Stimulated activated CD4-positive, alpha-beta T cell treated with anti-CD3 and anti-CD28 coated beads, TNF-alpha, amount 100 ng/mL, for 48 hours (primary cell): ENCODE results near the gene CCDC47.
"Not testable (repeated sequence)": the region's sequence is repeated elsewhere in the genome, so short reads cannot be mapped to it uniquely, and the experiment has no call there.

ENCODE experiments used
- DNase-seq, 3 donors: peaks; one replicate each; pipeline ENCODE4 v3.0.0-alpha.2; 2020; ENCODE audit warnings: low read depth in 3 of 3

Gene CCDC47

DNA sequence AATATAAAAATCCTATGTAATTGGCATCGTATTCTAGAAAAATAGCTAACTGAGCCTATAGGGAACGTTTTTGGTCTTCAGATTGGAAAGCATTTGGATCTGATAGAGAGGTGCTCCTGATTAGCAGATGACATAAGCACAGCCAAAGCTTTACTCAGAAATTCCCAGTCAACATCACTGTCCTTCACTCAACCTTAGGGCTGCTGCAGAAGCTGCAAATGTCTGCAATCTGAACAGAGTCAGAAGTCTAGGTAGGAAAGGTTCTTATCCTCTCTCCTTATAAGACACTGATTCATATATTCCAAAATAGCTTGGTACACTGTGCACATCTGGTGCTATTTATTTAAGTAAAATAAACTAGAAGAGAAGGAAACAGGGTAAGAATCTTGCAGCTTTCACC, 51.0 kb downstream of the CCDC47 start:
- DNase-seq: no peak

DNA sequence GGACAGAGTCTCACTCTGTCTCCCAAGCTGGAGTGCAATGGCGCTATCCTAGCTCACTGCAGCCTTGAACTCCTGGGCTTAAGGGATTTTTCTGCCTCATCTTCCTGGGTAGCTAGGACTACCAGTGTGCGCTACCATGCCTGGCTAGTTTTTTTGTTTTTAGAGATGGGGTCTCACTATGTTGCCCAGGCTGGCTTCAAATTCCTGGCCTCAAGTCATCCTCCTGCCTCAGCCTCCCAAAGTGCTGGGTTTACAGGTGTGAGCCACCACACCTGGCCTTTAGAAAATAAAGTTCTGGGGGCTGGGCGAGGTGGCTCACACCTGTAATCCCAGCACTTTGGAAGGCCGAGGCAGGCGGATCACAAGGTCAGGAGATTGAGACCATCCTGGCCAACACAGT, 53.2 kb downstream of the CCDC47 start:
- DNase-seq: not testable (repeated sequence)

DNA sequence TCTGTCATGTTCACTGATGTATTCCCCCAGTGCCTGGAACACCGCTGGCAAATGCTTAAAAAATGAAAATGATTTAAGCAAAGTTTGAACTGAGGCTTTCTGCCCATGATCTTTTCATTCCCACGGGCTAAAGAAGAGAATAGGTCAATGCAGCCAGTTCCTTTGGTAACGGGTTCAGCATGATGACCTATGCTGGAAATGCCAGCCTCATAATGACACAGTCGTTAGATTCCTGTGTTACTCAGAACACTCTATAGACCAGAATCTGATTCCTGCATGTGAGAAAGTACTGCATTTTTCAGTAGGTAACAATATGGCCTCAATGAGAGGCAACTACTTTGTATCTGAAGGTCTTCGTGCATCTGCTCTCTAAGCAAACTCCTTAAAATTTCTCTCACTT, 54.4 kb downstream of the CCDC47 start:
- DNase-seq: no peak

DNA sequence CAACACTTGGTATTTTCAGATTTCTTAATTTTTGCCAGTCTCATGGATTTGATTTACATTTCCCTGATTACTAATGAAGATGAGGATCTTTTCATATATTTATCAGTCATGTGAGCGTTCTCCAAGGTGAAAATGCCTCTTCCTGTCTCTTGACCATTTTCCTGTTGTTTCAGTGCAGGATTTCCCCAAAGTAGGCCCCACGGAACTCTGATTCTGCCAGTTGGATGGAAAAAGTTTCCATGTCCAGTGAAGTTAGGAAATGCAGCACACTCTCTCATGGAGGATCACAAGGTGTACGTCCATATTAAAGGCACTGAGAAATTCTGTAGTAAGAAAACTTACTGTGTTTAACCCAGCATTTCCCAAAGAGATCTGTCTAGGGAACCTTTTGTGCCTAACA, 57.0 kb downstream of the CCDC47 start:
- no peak for DNase-seq

DNA sequence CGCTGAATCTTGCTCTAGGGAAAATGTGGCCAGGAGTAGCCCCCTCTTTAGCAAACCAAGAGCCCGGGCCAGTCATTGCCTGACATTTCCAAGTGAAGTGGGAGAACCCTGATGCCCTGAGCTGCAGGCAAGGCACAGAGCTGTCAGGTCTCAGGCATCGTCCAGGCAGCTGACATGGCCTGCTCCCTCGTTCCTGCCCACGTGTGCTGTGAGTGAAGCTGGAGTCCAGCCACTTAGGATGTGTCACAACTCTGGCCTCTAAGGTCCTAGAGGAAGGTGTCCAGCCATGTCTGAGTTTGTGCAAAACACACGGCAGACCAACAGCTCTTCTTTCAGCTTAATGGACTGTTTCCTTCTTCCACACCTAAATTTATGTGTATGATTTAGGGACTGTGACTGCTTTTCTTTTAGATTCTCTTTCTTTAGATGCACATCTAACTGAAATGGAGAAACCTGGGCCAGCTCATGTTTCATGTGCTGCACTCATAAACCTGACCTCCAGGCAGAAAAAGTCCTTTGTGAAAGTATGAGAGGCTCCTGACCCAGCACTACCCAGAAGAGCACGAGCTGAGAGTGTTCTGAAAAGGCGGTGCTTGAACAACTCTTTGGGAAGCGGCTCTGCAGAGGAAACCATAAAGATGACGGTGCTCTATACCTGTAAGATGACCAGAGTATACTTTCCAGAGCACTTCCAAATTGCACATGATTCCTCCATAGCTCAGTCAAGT, 58.7 kb downstream of the CCDC47 start:
- no peak for DNase-seq

DNA sequence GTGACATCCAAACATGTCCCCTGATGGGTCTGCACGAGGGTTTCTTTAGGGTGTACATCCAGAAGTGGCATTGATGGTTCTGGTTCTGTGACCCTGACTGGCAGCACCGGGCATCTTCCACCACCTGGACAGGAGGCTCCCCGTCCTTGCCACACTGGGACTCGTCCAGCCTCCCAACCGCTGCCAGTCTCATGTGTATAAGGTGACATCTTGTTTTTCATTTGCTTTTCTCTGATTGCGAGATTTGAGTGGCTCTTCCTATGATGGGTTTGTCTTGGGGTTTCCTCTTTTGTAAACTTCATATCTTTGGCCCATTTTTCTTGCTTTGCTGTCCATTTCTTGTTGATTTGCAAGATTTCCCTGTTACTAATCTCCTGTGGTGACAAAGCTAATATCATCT, 64.3 kb downstream of the CCDC47 start:
- DNase-seq: no peak

DNA sequence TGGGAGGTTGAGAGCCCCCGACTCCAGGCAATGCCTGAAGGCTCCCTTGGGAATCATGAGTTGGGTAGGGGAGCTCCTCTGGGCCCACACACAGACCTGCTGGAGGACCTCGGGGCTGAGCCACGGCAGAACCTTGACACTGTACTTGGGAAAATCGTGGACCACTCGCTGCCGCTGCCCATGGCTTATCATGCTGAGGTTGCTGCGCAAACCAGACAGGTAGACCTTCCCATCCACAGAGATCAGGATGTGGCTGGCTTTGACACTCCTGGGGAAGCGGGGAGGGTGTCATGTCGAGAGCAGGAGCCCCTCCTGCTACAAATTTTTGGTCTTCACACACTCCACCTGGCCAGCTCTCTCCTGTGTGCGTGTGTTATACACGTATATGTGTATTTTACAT, 66.2 kb downstream of the CCDC47 start:
- DNase-seq: no peak

DNA sequence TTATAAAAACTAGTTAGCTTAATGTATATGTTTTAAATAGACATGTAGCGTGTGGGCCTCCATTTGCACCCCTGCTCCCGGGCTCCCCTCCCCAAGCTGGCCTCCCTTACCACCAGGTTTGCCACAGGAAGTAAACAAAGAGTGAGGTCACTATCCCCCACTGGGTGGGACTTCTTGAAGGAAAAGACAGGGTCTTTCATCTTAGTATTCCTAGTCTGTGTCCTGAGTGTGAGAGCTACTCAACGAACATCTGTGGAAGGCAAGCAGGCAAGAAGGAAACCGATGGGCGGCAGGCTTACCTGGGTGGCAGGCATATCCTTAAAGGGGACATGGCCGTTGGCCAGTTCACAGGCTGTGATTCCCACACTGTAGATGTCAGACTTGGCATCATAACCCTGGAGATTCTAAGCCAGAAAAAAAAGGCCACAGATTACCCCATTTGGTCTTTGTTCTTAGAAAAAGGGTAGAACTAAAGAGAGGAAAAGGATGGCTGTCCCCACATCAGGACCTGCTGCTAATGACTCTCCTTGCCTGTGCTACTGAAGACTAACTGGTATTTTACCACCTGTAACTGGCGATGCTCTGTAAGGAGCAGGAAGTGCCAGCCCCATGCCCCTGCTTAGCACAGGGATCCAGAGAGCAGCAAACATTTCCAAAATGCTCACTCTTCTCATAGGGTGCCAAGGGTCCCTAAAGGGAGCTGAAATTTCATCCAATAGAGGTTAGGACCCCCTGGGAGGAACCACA, 66.9 kb downstream of the CCDC47 start:
- DNase-seq: no peak

DNA sequence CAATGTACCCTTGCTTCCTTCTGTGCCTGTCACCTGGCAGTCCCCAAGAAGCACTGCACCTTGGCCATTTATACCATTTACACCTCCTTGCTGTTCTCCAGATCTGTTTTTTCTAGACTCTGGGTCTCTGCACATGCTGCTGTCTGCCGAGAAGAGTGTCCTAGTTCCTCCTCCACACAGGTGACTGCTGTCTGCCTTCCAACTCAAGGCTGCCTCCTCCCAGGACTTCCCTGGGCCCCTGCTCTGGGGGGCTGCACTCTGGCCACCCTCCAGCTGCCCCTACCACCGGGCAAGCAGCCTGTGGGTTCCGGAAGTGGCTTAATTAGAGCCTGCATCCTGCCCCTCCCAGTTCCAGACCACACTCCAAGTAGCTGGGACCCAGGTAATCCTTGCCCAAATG, 67.7 kb downstream of the CCDC47 start:
- no peak for DNase-seq

DNA sequence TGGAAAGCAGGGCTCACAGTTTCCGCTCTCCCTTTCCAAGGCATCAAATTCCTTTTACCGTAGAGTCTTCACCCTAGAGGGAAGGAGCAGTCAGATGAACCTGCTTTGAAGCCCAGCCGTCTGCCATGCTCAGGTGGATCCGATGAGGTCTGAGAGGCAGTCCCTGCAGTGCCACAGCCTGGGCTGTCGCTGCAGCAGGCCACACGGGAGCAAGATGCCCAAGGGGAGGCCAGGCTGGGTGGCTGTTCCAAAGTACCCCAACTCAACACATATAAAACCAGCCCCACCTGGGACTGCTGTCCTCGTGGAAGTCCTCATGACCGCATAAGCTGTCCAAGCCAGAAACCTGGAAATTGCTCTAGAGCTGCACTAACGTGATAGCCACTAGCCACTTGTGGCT, 68.6 kb downstream of the CCDC47 start:
- no peak for DNase-seq

DNA sequence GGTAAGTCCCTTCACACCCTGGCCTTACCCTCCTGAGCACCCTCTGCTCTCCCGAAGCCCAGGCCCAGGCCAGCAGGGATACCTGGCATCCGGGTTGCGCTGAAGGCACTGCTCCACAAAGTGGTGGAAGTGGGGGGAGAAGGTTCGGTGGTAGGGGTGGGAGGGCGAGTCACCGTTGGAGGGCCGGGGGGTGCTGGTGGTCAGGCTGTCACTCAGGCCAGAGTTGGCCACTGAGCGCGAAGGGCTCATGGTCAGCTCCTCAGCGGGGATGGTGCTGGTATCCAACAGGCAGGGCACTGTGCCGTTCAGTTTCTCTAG, 69.2 kb downstream of the CCDC47 start:
- no peak for DNase-seq

DNA sequence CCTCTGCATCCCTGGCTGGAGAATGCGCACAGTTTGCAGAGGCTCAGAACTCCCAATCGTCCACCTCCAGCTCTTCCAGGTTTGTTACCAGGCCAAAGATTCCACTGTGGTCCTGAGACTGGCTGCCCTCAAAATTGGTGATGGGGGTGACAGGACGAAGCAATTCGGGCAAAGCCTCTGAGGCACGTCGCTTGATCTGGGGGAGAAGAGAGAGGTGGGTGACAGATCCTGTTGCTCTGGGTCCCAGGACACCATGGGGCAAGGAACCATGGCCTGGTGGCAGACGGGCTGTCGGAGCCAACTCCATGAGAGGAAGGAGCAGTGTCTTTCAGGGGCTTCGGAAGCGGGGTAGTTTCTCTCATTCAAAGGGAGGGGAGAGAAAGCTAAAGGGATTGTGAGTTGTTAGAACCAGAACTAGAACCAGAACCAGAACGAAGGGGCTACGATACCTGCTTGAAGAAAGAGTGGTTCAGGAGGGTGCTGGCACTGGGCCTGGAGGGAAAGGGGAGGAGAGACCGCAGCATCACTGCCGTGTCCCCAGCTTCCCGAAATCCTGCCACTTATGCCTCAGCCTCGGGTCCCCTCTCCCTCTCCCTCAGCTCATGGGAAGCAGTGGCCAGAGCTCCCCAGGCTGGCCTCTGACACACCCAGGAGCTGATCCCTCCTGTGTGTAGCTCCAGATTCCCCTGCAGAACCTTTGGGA, 69.7 kb downstream of the CCDC47 start:
- no peak for DNase-seq

DNA sequence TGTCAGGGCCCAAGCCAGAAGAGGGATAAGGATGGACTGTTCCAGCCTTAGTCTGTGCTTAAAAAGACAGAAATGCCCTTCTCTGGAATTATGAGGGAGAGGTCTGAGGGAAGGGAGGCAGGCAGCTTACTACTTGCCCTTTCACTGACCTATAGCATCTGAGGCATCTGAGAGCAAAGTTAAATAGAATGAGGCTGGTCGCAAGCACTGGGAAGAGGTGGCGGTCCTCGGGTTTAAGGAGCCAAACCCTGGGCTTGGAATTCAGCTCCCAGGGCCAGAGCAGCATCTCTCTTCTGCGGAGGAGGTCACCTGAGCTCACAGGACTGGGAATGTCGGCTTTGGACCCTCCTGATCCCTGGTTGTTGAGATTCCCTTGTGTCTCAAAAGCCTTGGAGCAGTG, 70.4 kb downstream of the CCDC47 start:
- DNase-seq: no peak

DNA sequence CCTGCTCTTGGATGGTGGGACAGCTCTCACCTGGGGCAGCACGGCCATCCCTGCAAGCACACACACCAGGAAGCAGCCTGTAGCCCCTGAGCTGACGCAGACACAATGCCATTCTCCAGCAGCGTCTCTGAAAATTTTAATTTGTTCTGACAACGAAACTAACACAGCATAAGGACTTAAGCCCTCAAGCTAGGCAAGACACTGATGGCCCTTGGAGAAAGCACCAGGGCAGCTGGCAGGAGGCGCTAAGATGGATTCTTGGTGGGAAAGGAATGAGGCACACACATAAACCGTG, 70.7 kb downstream of the CCDC47 start:
- DNase-seq: no peak

DNA sequence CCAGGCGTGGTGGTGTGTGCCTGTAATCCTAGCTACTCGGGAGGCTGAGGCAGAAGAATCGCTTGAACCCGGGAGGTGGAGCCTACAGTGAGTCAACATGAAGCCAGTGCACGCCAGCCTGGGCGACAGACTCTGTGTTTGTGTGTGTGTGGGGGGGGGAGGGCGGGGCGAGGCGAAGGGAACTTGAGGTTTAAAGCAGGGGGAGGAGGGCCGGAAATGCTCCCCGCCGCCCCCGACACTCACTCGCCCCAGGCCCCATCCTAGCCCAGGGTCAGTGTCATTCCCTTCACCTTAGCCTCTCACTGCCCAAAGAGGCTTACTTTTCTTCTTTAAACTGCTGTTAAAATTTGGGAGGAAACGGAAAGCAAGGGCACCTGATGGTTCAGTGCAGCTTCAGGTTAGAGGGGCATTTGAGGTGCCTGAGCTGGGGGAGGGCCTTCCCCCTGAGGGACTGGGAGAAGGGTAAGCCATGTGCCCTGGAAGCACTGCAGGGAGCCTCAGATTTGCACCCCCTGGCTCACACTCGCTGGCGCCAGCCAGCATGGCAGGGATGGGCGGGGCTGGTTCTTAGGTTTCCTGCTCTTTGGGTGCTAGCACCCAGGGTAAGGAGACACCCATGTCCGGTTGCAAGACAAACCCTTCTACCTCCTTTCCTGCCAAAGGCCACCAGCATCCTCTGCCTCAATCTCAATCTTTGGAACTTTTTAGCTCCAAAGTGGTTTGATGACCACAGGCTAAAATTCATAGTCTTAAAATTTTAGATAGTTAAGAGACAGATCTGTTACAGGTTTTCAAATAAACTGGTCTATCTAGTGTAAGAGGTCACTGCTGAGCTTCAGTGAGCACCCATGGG, 71.3 kb downstream of the CCDC47 start:
- DNase-seq: peak in 2 of 3 donors; percentile 62 to 72

DNA sequence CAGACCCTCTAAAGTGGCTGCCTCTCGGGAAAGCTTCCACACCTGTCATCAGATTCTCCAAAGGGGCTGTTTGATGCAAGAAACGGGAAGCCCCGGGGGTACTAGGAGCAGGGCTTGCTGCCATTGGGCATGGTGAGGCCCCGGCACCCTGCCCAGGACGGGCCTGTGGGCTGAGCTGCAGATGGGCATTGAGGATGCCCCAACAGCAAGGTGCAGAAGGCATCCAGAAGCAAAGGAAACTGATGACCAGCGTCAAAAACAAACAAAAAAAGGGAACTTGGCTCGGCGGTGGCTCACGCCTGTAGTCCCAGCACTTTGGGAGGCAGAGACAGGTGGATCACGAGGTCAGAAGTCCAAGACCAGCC, 72.0 kb downstream of the CCDC47 start:
- DNase-seq: no peak

DNA sequence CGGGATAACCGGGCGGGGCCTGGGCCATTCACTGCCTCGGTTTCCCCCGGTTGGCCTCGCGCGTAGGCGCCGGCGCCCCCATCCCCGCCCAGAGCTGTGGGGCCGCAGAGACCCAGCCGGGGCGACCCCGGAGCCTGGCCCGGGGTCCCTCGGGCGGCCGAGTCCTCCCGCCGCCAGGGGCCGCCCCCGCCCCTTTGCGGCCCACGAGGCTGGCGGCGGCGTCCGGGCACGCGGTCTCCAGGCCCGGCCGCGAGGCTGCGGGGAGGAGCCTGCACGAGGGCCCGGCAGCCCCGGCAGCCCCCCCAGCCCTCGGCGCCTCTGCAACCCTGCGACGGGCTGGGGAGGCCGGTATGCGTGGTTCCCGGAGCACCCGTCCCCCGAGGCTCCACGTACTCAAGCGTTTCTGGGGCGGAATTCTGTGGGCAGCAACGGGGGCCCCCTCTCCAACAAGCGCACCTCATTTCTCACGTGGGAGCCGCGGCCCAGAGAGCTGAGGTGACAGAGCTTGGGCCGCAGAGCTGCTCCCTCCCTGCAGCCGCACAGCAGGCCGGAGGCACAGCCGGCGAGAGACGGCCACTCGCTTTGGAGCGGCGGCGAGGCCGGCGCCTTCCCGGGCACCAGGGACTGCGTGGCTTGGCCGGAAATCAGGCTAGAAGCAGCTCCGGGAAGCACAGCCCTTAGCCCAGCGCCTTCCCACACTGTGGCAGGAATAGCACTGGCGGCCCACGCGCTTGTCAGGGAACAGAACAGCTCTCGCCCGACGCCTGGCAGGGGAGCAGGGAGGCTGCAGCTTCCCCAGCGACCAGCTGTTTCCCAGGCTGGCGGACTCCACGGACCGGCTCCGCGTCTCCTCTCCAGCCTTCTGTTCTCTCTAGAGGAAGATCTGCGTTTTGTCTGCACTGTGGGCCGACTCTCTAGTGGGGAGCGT, 72.6 kb downstream of the CCDC47 start:
- no peak for DNase-seq

DNA sequence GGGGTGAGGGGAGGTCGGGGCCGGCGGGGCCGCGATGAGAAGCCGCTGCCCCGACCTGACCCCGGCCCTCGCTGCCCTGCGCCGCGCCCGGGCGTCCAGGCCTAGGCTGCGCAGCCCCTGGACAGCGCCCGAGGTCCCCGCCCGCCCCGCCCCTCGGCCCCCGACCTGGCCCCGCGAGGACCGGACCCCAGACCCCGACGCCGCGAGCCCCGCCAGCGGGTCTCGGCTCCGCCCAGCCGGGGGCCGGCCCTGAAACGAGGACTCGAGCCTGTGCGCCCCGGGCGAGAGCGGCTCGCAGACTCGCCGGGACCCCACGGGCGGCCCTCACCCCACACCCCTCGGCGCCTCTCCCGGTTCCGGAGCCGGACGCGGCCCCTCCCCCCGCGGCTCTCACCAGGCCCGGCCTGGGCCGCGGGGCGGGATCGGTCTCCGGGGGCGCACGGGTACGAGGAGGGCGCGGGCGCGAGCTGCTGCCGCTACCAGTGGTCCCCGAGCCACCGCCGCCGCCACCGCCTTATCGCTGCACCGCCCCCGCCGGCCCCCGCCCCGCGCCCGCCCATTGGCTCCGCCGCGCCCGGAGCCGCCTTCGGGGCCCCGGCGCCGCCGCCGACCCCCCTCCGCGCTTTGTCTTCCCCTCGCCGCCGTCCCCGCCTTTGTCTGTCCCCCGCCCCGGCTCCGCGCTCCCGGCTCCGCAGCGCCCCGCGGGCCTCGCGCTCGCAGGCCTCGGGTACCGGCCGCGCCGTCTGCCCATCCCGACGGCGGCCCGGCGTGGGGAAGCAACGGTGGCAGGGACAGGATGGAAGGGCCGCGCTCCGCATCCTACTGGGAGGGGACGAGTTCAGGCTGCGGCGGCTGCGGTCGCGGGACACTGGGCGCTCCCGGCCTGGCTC, 73.5 kb downstream of the CCDC47 start, which contains the start of gene LIMD2:
LIMD2 (minus strand) TSS at position 488 of the 890 bp plus-strand sequence. CDS start 827 bp downstream, outside the sequence.
- peak; percentile 50 to 74 (median 60) for DNase-seq

DNA sequence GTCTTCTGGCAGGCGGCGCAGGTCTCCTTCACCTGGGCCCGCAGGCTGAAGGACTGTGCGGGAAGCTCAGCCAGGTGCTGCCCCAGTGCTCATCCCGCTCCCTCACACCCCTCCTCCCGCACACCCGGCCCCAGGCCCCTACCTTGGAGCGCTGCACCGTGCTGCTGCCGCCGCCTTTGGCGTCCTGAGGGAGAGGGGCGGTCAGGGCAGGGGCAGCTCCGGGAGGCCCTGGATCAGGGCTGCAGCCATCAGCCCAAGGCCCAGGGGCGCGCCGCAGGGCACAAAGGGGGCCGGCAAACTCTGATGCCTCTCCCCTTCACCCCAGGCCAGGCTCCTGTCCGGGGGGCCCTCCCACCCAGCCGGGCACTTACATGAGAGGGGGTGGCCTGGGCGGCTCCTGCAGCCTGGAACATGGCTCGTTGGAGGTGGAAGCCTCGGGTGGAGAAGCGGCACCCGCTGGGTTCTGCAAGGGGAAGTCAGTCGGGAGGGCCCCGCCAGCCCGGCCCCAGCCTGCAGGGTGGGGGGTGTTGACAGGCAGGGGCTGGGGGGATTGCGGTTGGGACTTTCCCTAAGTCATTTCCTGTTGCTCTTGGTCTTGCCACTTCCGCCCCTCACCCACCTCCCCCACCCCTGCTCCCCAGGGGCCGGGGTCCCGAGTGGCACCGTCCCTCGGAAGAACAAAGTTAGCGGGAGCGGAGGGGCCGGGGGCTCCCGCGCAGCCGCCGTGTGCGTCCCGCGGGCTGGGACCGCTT, 74.3 kb downstream of the CCDC47 start:
- DNase-seq: peak; percentile 52 to 61 (median 55)
